NB4 (cell line): Measurements from ENCODE around the gene C1QTNF12.

Experiments
- CTCF ChIP-seq: IDR thresholded peaks from one replicate; pipeline ENCODE4 v1.5.1; 2012; ENCODE audit warnings: low read depth, low read length
- MAX ChIP-seq: IDR thresholded peaks from 2 replicates; pipeline ENCODE4 v1.6.1; 2011; ENCODE audit warnings: low read depth, low read length
- POLR2A ChIP-seq: IDR thresholded peaks from 2 replicates; pipeline ENCODE4 v1.6.1; 2011; ENCODE audit warnings: mild to moderate bottlenecking; ENCODE audit not compliant: insufficient read length; ENCODE audit errors: extremely low read depth

GRCh38 chr1:1225238-1225845, 21.2 kb downstream of the C1QTNF12 start:
- TF ChIP-seq CTCF: no peak
- TF ChIP-seq POLR2A: no peak
- TF ChIP-seq MAX: no peak
